Esophagus squamous epithelium (tissue), 4 donors: ENCODE measurements around the gene CMTM1.

ENCODE experiments used
- POLR2A ChIP-seq, 4 donors: fragments of 450-650 bp; IDR thresholded peaks; one replicate each; pipeline ENCODE4 v1.6.1; 2017; ENCODE audit warnings: antibody characterized with exemption in 4 of 4, mild to moderate bottlenecking in 4 of 4, moderate library complexity in 3 of 4
- TF ChIP-seq, protein P1 (sequence below), 6 experiments: fragments of 450-650 bp in 4 of 6; fragments of 200-600 bp in 2 of 6; sonication (generic) in 2 of 6; IDR thresholded peaks; one replicate each; pipeline ENCODE4 v1.5.1; 2016 to 2019; ENCODE audit warnings: antibody characterized with exemption in 6 of 6, mild to moderate bottlenecking in 4 of 6, moderate library complexity in 4 of 6

DNA sequence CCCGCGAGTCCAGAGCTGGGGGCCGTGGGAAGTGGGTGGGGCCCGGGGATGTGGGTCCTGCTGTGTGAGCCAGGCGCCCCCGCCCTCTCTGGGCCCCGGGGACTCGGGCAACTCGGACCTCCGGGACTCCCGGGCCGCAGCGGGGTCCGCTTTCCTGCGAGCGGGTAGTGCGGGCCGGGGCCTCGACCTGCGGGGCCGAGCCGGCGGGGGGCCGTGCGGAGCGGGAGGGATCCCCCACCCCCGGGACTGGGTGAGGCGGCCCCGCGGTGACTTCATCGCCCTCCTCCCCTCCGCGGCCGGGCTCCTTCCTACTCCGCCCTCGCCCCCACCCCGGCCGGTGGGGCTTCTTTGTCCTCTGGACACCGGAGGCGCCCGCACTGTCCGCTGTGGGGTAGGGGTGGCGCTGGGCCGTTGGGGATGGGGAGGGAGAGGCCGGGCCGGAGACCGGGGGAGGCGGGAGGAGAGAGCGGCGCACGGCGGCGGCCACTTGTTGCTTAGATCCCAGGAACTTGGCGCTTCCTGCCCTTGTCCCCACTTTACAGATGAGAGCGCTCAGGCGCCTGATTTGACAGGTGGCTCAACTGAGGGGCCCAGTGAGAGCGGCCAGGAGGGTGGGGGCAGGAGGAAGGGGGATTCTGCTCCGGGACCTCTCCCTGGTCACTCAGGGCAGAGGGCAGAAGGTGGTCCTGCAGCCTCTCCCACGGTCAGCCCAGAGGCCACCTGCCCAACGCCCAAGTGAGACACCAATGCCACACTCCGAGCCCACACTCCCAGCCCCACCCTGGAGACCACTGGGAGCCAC, 39.1 kb downstream of the CMTM1 start:
- TF ChIP-seq, protein P1, sequence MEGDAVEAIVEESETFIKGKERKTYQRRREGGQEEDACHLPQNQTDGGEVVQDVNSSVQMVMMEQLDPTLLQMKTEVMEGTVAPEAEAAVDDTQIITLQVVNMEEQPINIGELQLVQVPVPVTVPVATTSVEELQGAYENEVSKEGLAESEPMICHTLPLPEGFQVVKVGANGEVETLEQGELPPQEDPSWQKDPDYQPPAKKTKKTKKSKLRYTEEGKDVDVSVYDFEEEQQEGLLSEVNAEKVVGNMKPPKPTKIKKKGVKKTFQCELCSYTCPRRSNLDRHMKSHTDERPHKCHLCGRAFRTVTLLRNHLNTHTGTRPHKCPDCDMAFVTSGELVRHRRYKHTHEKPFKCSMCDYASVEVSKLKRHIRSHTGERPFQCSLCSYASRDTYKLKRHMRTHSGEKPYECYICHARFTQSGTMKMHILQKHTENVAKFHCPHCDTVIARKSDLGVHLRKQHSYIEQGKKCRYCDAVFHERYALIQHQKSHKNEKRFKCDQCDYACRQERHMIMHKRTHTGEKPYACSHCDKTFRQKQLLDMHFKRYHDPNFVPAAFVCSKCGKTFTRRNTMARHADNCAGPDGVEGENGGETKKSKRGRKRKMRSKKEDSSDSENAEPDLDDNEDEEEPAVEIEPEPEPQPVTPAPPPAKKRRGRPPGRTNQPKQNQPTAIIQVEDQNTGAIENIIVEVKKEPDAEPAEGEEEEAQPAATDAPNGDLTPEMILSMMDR (IDR thresholded peaks at IDR 0.05) = peak in 1 of 6 experiments; percentile 16
- TF ChIP-seq POLR2A (IDR thresholded peaks at IDR 0.05) = no peak
